CD4-positive, alpha-beta memory T cell (primary cell): ENCODE data around the gene NEGR1. TPM values are rescaled to one million over a fixed set of nuclear protein-coding genes. Genes with fewer than 3 reads are reported as not detected.

Experiments used
- CTCF ChIA-PET: fragments of 350-600 bp; sonication (Branson Sonifier 250); formaldehyde crosslinking; loops from one replicate; lab custom pipeline; 2021; ENCODE audit warnings: inconsistent platforms; ENCODE audit not compliant: partially characterized antibody; lab: Charles Lee
- POLR2A ChIA-PET: fragments of 350-600 bp; sonication (Branson Sonifier 250); formaldehyde crosslinking; loops from one replicate; lab custom pipeline; 2021; ENCODE audit not compliant: partially characterized antibody; lab: Charles Lee
- DNase-seq, 5 donors: peaks; one replicate each; pipeline versions ENCODE4 v3.0.0 to v3.0.0-alpha.2; 2020 to 2022; ENCODE audit warnings: mixed read lengths in 1 of 5
- H3K27ac ChIP-seq: one replicate; pipeline ENCODE4 v1.7.0; 2013; ENCODE audit warnings: low read depth, low read length
- H3K27me3 ChIP-seq: 2 replicates; pipeline ENCODE4 v1.7.0; 2013; ENCODE audit warnings: mild to moderate bottlenecking, low read length, moderate library complexity; ENCODE audit not compliant: insufficient read depth
- H3K36me3 ChIP-seq: 2 replicates; pipeline ENCODE4 v1.7.0; 2013; ENCODE audit warnings: mild to moderate bottlenecking, low read length, moderate library complexity; ENCODE audit not compliant: insufficient read depth
- H3K4me1 ChIP-seq: 2 replicates; pipeline ENCODE4 v1.7.0; 2013; ENCODE audit warnings: mild to moderate bottlenecking, low read length, moderate library complexity; ENCODE audit not compliant: insufficient read depth
- H3K4me3 ChIP-seq, 2 donors: one replicate each; pipeline ENCODE4 v1.7.0; 2013; ENCODE audit warnings: low read length in 2 of 2, mild to moderate bottlenecking in 1 of 2
- H3K9me3 ChIP-seq, 2 donors: one replicate each; pipeline ENCODE4 v1.7.0; 2013; ENCODE audit warnings: low read length in 2 of 2, control low read depth in 1 of 2; ENCODE audit not compliant: control insufficient read depth in 1 of 2
- H3K27ac Mint-ChIP-seq, 7 donors: one replicate each; pipeline ENCODE4 v1.8.0; 2020 to 2021; ENCODE audit warnings: mixed read lengths in 7 of 7, mild to moderate bottlenecking in 6 of 7, inconsistent platforms in 3 of 7, moderate library complexity in 3 of 7
- H3K27me3 Mint-ChIP-seq, 2 donors: one replicate each; pipeline ENCODE4 v1.8.0; 2020 to 2021; ENCODE audit warnings: mixed read lengths in 2 of 2
- H3K36me3 Mint-ChIP-seq, 2 donors: one replicate each; pipeline ENCODE4 v1.8.0; 2020 to 2021; ENCODE audit warnings: mixed read lengths in 2 of 2, inconsistent platforms in 1 of 2, mild to moderate bottlenecking in 1 of 2
- H3K4me1 Mint-ChIP-seq, 4 donors: one replicate each; pipeline ENCODE4 v1.8.0; 2020 to 2021; ENCODE audit warnings: mixed read lengths in 4 of 4, mild to moderate bottlenecking in 1 of 4
- H3K4me3 Mint-ChIP-seq, 8 donors: one replicate each; pipeline ENCODE4 v1.8.0; 2020 to 2021; ENCODE audit warnings: mixed read lengths in 8 of 8, mild to moderate bottlenecking in 7 of 8, moderate library complexity in 6 of 8, inconsistent platforms in 3 of 8
- H3K9me3 Mint-ChIP-seq, 8 donors: one replicate each; pipeline ENCODE4 v1.8.0; 2020 to 2021; ENCODE audit warnings: mixed read lengths in 8 of 8, mild to moderate bottlenecking in 5 of 8, inconsistent platforms in 3 of 8, moderate library complexity in 1 of 8
- intact Hi-C: fragments of 100-400 bp; cut with micrococcal nuclease; formaldehyde crosslinking; loops from one replicate; pipeline ENCODE4 v1.15.1; 2023
- polyA plus RNA-seq, 2 donors: library from polyadenylated mRNA; unstranded; fragments of 300-500 nt; fragmentation: Illumina TruSeq; gene quantifications; one replicate each; pipeline ENCODE4 v1.2.3, GENCODE V29; 2021
- total RNA-seq, 2 experiments: library from RNA; stranded (reverse); gene quantifications; one replicate each; pipeline ENCODE4 v1.2.3, GENCODE V29; 2021

NEGR1 gene
- total and polyA plus RNA-seq, 4 experiments from 2014 or later, result not detected

- Mint-ChIP-seq H3K9me3 (peaks cover 0 to 8% (median 2%) of the 10 kb centered on the region in 8 donors), H3K36me3 (no peaks in the 10 kb centered on the region), H3K4me1 (no peaks in the 10 kb centered on the region), H3K27me3 (no peaks in the 10 kb centered on the region), H3K4me3 (no peak overlapping the region), H3K27ac (no peak overlapping the region)
- no peaks in the 10 kb centered on the region for H3K9me3 ChIP-seq
- no peaks in the 10 kb centered on the region for H3K4me1 ChIP-seq
- intact Hi-C loops, result no loop called here
- no peaks in the 10 kb centered on the region for H3K36me3 ChIP-seq
- POLR2A ChIA-PET, result no interaction called here
- no peaks in the 10 kb centered on the region for H3K27me3 ChIP-seq
- H3K4me3 ChIP-seq, result no peak overlapping the region
- no peak for DNase-seq
- no peak overlapping the region for H3K27ac ChIP-seq
- CTCF ChIA-PET, result no interaction called here
These were observed 868.7 kb downstream of the NEGR1 start for GRCh38 chr1:71413441-71414175.

- intact Hi-C loops, result no loop called here
- no peak overlapping the region for H3K27ac Mint-ChIP-seq
- POLR2A ChIA-PET, result no interaction called here
- no peaks in the 10 kb centered on the region for H3K36me3 Mint-ChIP-seq
- Histone ChIP-seq H3K27ac (no peak overlapping the region), H3K4me3 (no peak overlapping the region), H3K4me1 (no peaks in the 10 kb centered on the region), H3K27me3 (no peaks in the 10 kb centered on the region), H3K36me3 (no peaks in the 10 kb centered on the region), H3K9me3 (no peaks in the 10 kb centered on the region)
- DNase-seq, result no peak
- CTCF ChIA-PET, result no interaction called here
- H3K27me3 Mint-ChIP-seq, result no peaks in the 10 kb centered on the region
- H3K4me3 Mint-ChIP-seq, result no peak overlapping the region
- peaks cover 1 to 16% (median 7%) of the 10 kb centered on the region in 8 donors for H3K9me3 Mint-ChIP-seq
- no peaks in the 10 kb centered on the region for H3K4me1 Mint-ChIP-seq
These were observed 882.3 kb downstream of the NEGR1 start for GRCh38 chr1:71400050-71400449.

DNA sequence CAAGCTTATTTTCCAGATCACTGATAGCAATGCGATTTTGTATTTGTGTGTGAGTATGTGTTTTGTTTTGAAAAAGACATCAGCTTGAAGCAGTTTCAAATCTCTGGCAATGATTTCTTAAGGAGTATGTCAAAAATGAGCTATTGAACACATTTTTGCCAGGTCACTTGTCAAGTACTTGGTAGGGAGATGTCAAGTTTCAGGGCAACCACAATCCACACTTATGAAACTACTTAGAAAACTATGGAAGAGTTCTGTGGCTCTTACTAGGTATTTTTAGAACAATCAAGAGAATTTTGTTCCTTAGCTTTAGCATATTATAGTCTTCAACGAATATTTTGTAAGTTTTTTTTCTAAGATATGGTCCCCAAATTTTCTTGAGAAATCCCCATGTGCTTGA is 882.7 kb downstream of the NEGR1 start:
- no peak overlapping the region for H3K27ac ChIP-seq
- DNase-seq, result no peak
- Mint-ChIP-seq H3K27ac (no peak overlapping the region), H3K4me3 (no peak overlapping the region), H3K27me3 (no peaks in the 10 kb centered on the region), H3K36me3 (no peaks in the 10 kb centered on the region), H3K9me3 (peaks cover 1 to 20% (median 10%) of the 10 kb centered on the region in 8 donors), H3K4me1 (no peaks in the 10 kb centered on the region)
- intact Hi-C loops, result no loop called here
- H3K4me3 ChIP-seq, result no peak overlapping the region
- ChIA-PET CTCF (interaction anchor here (0.6 kb wide), 1 partner anchor 1185 kb away, joined by 3 read pairs; no protein-coding TSS in a partner anchor), POLR2A (no interaction called here)
- no peaks in the 10 kb centered on the region for H3K27me3 ChIP-seq
- H3K4me1 ChIP-seq, result no peaks in the 10 kb centered on the region
- no peaks in the 10 kb centered on the region for H3K36me3 ChIP-seq
- H3K9me3 ChIP-seq, result no peaks in the 10 kb centered on the region

- Mint-ChIP-seq H3K36me3 (no peaks in the 10 kb centered on the region), H3K27me3 (no peaks in the 10 kb centered on the region), H3K27ac (no peak overlapping the region), H3K4me3 (no peak overlapping the region), H3K4me1 (no peaks in the 10 kb centered on the region), H3K9me3 (peaks cover 3 to 41% (median 27%) of the 10 kb centered on the region in 8 donors)
- Histone ChIP-seq H3K4me1 (no peaks in the 10 kb centered on the region), H3K36me3 (no peaks in the 10 kb centered on the region), H3K4me3 (no peak overlapping the region), H3K9me3 (no peaks in the 10 kb centered on the region), H3K27ac (no peak overlapping the region), H3K27me3 (no peaks in the 10 kb centered on the region)
- ChIA-PET POLR2A (no interaction called here), CTCF (no interaction called here)
- intact Hi-C loops, result no loop called here
- DNase-seq, result no peak
These were observed 889.0 kb downstream of the NEGR1 start for GRCh38 chr1:71393301-71393700.

GRCh38 chr1:71390518-71390917 is 891.8 kb downstream of the NEGR1 start:
- Mint-ChIP-seq H3K36me3 (no peaks in the 10 kb centered on the region), H3K27ac (no peak overlapping the region), H3K4me3 (no peak overlapping the region), H3K9me3 (peaks cover 0 to 52% (median 29%) of the 10 kb centered on the region in 8 donors), H3K27me3 (no peaks in the 10 kb centered on the region), H3K4me1 (no peaks in the 10 kb centered on the region)
- intact Hi-C loops, result no loop called here
- POLR2A ChIA-PET, result no interaction called here
- no peaks in the 10 kb centered on the region for H3K9me3 ChIP-seq
- CTCF ChIA-PET, result no interaction called here
- no peaks in the 10 kb centered on the region for H3K27me3 ChIP-seq
- no peaks in the 10 kb centered on the region for H3K36me3 ChIP-seq
- no peak for DNase-seq
- no peaks in the 10 kb centered on the region for H3K4me1 ChIP-seq
- no peak overlapping the region for H3K4me3 ChIP-seq
- no peak overlapping the region for H3K27ac ChIP-seq

DNA sequence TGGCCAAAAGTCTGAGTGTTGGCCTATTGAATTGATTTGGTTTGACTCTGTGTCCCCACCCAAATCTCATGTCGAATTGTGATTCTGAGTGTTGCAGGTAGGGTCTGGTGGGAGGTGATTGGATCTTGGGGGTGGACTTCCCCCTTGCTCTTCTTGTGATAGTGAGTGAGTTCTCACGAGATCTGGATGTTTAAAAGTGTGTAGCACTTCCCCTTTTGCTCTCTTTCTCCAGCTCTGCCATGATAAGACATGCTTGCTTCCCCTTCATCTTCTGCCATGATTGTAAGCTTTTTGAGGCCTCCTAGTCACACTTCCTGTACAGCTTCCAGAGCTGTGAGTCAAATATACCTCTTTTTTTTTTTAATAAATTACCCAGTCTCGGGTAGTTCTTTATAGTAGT is 904.5 kb downstream of the NEGR1 start:
- CTCF ChIA-PET, result no interaction called here
- H3K27ac Mint-ChIP-seq, result no peak overlapping the region
- Histone ChIP-seq H3K36me3 (no peaks in the 10 kb centered on the region), H3K9me3 (peaks cover 0 to 2% of the 10 kb centered on the region in 2 donors), H3K27me3 (no peaks in the 10 kb centered on the region), H3K27ac (no peak overlapping the region), H3K4me3 (no peak overlapping the region), H3K4me1 (no peaks in the 10 kb centered on the region)
- peaks cover 0 to 3% of the 10 kb centered on the region in 2 donors for H3K36me3 Mint-ChIP-seq
- DNase-seq, result no peak
- POLR2A ChIA-PET, result no interaction called here
- no peak overlapping the region for H3K4me3 Mint-ChIP-seq
- peaks cover 3 to 55% (median 19%) of the 10 kb centered on the region in 8 donors for H3K9me3 Mint-ChIP-seq
- intact Hi-C loops, result no loop called here
- H3K4me1 Mint-ChIP-seq, result no peaks in the 10 kb centered on the region
- H3K27me3 Mint-ChIP-seq, result no peaks in the 10 kb centered on the region

DNA sequence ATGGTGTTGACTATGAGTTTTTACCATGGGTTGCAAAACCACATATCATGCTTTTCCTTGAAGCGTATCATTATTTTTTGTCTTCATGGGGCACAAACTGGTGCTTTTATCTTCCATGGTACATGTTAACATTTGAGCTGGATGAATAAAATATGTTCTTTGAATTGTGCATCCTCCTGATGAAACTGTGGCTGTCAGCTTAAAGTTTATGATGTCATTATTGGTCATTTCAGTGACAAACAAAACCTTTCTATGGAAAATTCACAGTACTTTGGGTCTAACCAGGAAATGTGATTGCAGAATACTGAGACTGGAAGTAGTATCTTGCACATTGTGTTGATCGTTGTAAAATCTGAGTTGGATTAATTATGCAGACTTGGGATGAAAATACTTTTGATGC is 909.8 kb downstream of the NEGR1 start:
- Mint-ChIP-seq H3K4me1 (no peaks in the 10 kb centered on the region), H3K27me3 (no peaks in the 10 kb centered on the region), H3K9me3 (peaks cover 0 to 35% (median 6%) of the 10 kb centered on the region in 8 donors), H3K4me3 (no peak overlapping the region), H3K36me3 (no peaks in the 10 kb centered on the region), H3K27ac (no peak overlapping the region)
- H3K9me3 ChIP-seq, result peaks cover 0 to 2% of the 10 kb centered on the region in 2 donors
- CTCF ChIA-PET, result no interaction called here
- H3K4me1 ChIP-seq, result no peaks in the 10 kb centered on the region
- no peak overlapping the region for H3K27ac ChIP-seq
- POLR2A ChIA-PET, result no interaction called here
- no peaks in the 10 kb centered on the region for H3K36me3 ChIP-seq
- intact Hi-C loops, result no loop called here
- no peak overlapping the region for H3K4me3 ChIP-seq
- H3K27me3 ChIP-seq, result no peaks in the 10 kb centered on the region
- no peak for DNase-seq
